ENCODE results near the gene FOSB.

GRCh38 chr19:45446295-45446694 lies 21.5 kb upstream of the FOSB start:
- TF ChIP-seq POLR2A (IDR thresholded peaks at IDR 0.05) (no peak), CTCF (IDR thresholded peaks at IDR 0.05) (peak in 2 of 4 experiments; percentile 24)

Data from prostate gland (tissue), 2 donors.